K562 (cell line): ENCODE measurements around the gene MPPED1.

Source experiments
- CBX3 ChIP-seq, 2 experiments: IDR thresholded peaks; 1 replicate in 1 of 2; 2 replicates in 1 of 2; pipeline ENCODE4 v1.6.1; 2012; ENCODE audit warnings: inconsistent platforms in 2 of 2, low read length in 2 of 2, borderline replicate concordance in 1 of 2, control low read depth in 1 of 2
- CTCF ChIP-seq, 3 experiments: IDR thresholded peaks in 2 of 3; conservative IDR thresholded peaks in 1 of 3; 2 replicates each; pipeline ENCODE4 v1.5.1; 2011 to 2012; ENCODE audit warnings: low read length in 3 of 3, mild to moderate bottlenecking in 3 of 3, control low read depth in 2 of 3, improper control_type of control experiment in 1 of 3, inconsistent platforms in 1 of 3, low read depth in 1 of 3, mixed read lengths in 1 of 3, moderate library complexity in 1 of 3; ENCODE audit not compliant: insufficient read depth in 2 of 3
- NONO ChIP-seq, 2 experiments: fragments of 200-400 bp in 1 of 2; fragments of 450-650 bp in 1 of 2; formaldehyde crosslinking in 1 of 2; IDR thresholded peaks; 2 replicates each; pipeline ENCODE4 v1.6.1; 2017; ENCODE audit warnings: low read depth in 2 of 2, mild to moderate bottlenecking in 2 of 2, moderate library complexity in 2 of 2, low read length in 1 of 2
- ZNF76 ChIP-seq: fragments of 250-450 bp; sonication (Bioruptor Pico); IDR thresholded peaks from 2 replicates; pipeline ENCODE4 v1.4.0; 2020; ENCODE audit warnings: mild to moderate bottlenecking, moderate library complexity, borderline replicate concordance

- no peak for TF ChIP-seq ZNF76 (CRISPR knock-in tag)
- no peak for TF ChIP-seq CTCF (IDR thresholded peaks at IDR 0.05 in 2 of 3, conservative IDR thresholded peaks at IDR 0.05 in 1 of 3; ENCODE audit: insufficient read depth in 2 of 3, low read depth in 1 of 3, low read length in 3 of 3)
- TF ChIP-seq CBX3 (IDR thresholded peaks at IDR 0.05; ENCODE audit: borderline replicate concordance in 1 of 2, low read length in 2 of 2), result no peak
- no peak for TF ChIP-seq NONO (IDR thresholded peaks at IDR 0.05; ENCODE audit: low read depth in 2 of 2, low read length in 1 of 2)
Measured at GRCh38 chr22:43433451-43434274, 21.8 kb downstream of the MPPED1 start.
